Inflammatory macrophage treated with lipopolysaccharide for 4 hours (primary cell): ENCODE data around the gene SIPA1L2.
A peak's percentile ranks its signal among the peaks of the same experiment; 100 is the strongest.

Experiments used
- DNase-seq: peaks from one replicate; pipeline ENCODE4 v3.0.0-alpha.2; 2020

SIPA1L2 gene

GRCh38 chr1:232630047-232630893 lies at the start of gene SIPA1L2:
SIPA1L2 (minus strand) TSS chr1:232630133; CDS start chr1:232515339, 114,794 bp downstream.
- peak; percentile 92 for DNase-seq

- no peak for DNase-seq
Measured at GRCh38 chr1:232678185-232678886, 48.4 kb upstream of the SIPA1L2 start.

GRCh38 chr1:232676307-232676706 lies 46.4 kb upstream of the SIPA1L2 start:
- DNase-seq: no peak

- no peak for DNase-seq
Measured at GRCh38 chr1:232675898-232676297, 46.0 kb upstream of the SIPA1L2 start.

GRCh38 chr1:232675260-232675659 lies 45.3 kb upstream of the SIPA1L2 start:
- DNase-seq: no peak

GRCh38 chr1:232673256-232673655 lies 43.3 kb upstream of the SIPA1L2 start:
- no peak for DNase-seq

- DNase-seq: no peak
Measured at GRCh38 chr1:232669981-232670747, 40.2 kb upstream of the SIPA1L2 start.

GRCh38 chr1:232667778-232668165 lies 37.8 kb upstream of the SIPA1L2 start:
- DNase-seq: no peak

- DNase-seq: peak; percentile 18
Measured at GRCh38 chr1:232667094-232667777, 37.3 kb upstream of the SIPA1L2 start.

- peak; percentile 5 for DNase-seq
Measured at GRCh38 chr1:232664844-232665777, 35.2 kb upstream of the SIPA1L2 start.

GRCh38 chr1:232662910-232663309 lies 33.0 kb upstream of the SIPA1L2 start:
- DNase-seq: no peak

GRCh38 chr1:232658386-232658785 lies 28.5 kb upstream of the SIPA1L2 start:
- DNase-seq: no peak

- DNase-seq: peak; percentile 77
Measured at GRCh38 chr1:232657426-232658005, 27.6 kb upstream of the SIPA1L2 start.

GRCh38 chr1:232655746-232656085 lies 25.8 kb upstream of the SIPA1L2 start:
- no peak for DNase-seq

GRCh38 chr1:232655028-232655745 lies 25.3 kb upstream of the SIPA1L2 start:
- peak; percentile 56 for DNase-seq

- DNase-seq: no peak
Measured at GRCh38 chr1:232653789-232654188, 23.9 kb upstream of the SIPA1L2 start.

- no peak for DNase-seq
Measured at GRCh38 chr1:232650845-232651244, 20.9 kb upstream of the SIPA1L2 start.

GRCh38 chr1:232650418-232650817 lies 20.5 kb upstream of the SIPA1L2 start:
- no peak for DNase-seq

GRCh38 chr1:232648316-232648715 lies 18.4 kb upstream of the SIPA1L2 start:
- DNase-seq: no peak

- DNase-seq: no peak
Measured at GRCh38 chr1:232644209-232644608, 14.3 kb upstream of the SIPA1L2 start.

- DNase-seq: no peak
Measured at GRCh38 chr1:232643251-232643650, 13.3 kb upstream of the SIPA1L2 start.
